ENCODE results near the gene WDR36. TPM values are rescaled to one million over a fixed set of nuclear protein-coding genes. Genes with fewer than 3 reads are reported as not detected.

The WDR36 gene
- total RNA-seq, 4 donors from 2014 or later: 3.6 to 16.2 (median 8.3) TPM

- no peaks in the 10 kb centered on the region for H3K9me3 ChIP-seq
- no peaks in the 10 kb centered on the region for H3K27me3 ChIP-seq
- DNase-seq: no peak
- intact Hi-C loops (cut with DNase I; ENCODE audit: low total_unique reads): no loop called here
- WGBS, 2 donors (ENCODE audit: low coverage in 1 of 2): 40 to 75% methylated on average over 5 of the region's 5 CpGs
- H3K4me3 ChIP-seq: no peak overlapping the region
- H3K4me1 ChIP-seq: no peaks in the 10 kb centered on the region
- in situ Hi-C loops (cut with MboI; ENCODE audit: low pct_ligation_motif_present in 1 of 4, low pct_unique_long_range_greater_than_20kb in 1 of 4, low sequenced_read_pairs in 3 of 4): no loop called here
- TF ChIP-seq POLR2AphosphoS5 (IDR thresholded peaks at IDR 0.05) (no peak), POLR2A (IDR thresholded peaks at IDR 0.05) (no peak), EP300 (IDR thresholded peaks at IDR 0.05; ENCODE audit: low read depth) (no peak), CTCF (IDR thresholded peaks at IDR 0.05) (no peak)
- no peak overlapping the region for H3K27ac ChIP-seq
- no peaks in the 10 kb centered on the region for H3K36me3 ChIP-seq
Measured at GRCh38 chr5:111143910-111144309, 51.8 kb downstream of the WDR36 start.

- WGBS, 2 donors (ENCODE audit: low coverage in 1 of 2): 50 to 54% methylated on average over 1 of the region's 1 CpG
- Histone ChIP-seq H3K4me3 (no peak overlapping the region), H3K36me3 (no peaks in the 10 kb centered on the region), H3K9me3 (no peaks in the 10 kb centered on the region), H3K4me1 (no peaks in the 10 kb centered on the region), H3K27ac (no peak overlapping the region), H3K27me3 (no peaks in the 10 kb centered on the region)
- no peak for TF ChIP-seq POLR2A (IDR thresholded peaks at IDR 0.05)
- TF ChIP-seq CTCF (IDR thresholded peaks at IDR 0.05): no peak
- TF ChIP-seq EP300 (IDR thresholded peaks at IDR 0.05; ENCODE audit: low read depth): no peak
- TF ChIP-seq POLR2AphosphoS5 (IDR thresholded peaks at IDR 0.05): no peak
- no peak for DNase-seq
- in situ Hi-C loops (cut with MboI; ENCODE audit: low pct_ligation_motif_present in 1 of 4, low pct_unique_long_range_greater_than_20kb in 1 of 4, low sequenced_read_pairs in 3 of 4) (no loop called here), intact Hi-C loops (cut with DNase I; ENCODE audit: low total_unique reads) (no loop called here)
Measured at GRCh38 chr5:111144352-111144930, 52.3 kb downstream of the WDR36 start.

DNA sequence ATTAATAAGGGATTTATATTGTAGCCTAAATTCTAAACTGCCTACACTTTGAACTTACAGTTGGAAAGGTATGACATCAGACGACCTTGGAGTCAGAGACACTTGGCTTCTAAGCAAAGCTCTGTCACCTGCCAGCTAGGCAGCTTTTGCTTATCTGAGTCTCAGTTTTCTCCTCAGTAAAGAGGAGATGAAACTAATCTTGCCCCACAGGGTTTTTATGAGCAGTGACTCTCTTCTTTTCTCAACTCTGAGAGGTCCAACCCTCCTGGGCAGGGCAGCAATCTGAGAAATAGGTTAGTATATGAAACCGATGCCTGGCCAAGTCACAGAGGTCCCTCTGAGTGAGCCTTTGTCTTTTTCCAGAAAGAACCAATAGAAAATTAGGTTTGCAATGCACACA is 53.9 kb downstream of the WDR36 start:
- DNase-seq: no peak
- intact Hi-C loops (cut with DNase I; ENCODE audit: low total_unique reads): no loop called here
- Histone ChIP-seq H3K4me3 (no peak overlapping the region), H3K27me3 (no peaks in the 10 kb centered on the region), H3K9me3 (no peaks in the 10 kb centered on the region), H3K27ac (no peak overlapping the region), H3K4me1 (no peaks in the 10 kb centered on the region), H3K36me3 (no peaks in the 10 kb centered on the region)
- TF ChIP-seq POLR2AphosphoS5 (IDR thresholded peaks at IDR 0.05): no peak
- 38 to 39% methylated on average over 2 of the region's 2 CpGs for WGBS, 2 donors (ENCODE audit: low coverage in 1 of 2)
- in situ Hi-C loops (cut with MboI; ENCODE audit: low pct_ligation_motif_present in 1 of 4, low pct_unique_long_range_greater_than_20kb in 1 of 4, low sequenced_read_pairs in 3 of 4): no loop called here

DNA sequence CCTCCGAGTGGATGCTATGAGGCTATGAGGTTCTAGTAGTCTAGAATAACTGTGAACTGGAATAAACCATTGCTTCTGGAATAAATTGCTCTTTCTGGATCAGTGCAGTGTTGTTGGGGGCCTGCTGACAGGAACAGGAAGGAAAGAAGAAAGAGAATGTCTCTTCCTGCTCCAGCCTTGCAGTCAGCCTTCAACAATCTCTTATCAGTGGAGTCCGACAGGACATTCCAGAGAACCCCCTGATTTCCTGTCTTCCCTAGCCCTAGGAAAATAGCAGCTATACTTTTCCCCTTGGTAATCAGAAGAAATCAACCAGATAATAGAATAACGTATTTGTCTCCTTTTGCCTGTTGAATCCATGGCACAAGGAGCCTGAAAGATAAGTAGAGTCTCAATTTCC is 55.4 kb downstream of the WDR36 start:
- H3K9me3 ChIP-seq: no peaks in the 10 kb centered on the region
- in situ Hi-C loops (cut with MboI; ENCODE audit: low pct_ligation_motif_present in 1 of 4, low pct_unique_long_range_greater_than_20kb in 1 of 4, low sequenced_read_pairs in 3 of 4) (no loop called here), intact Hi-C loops (cut with DNase I; ENCODE audit: low total_unique reads) (no loop called here)
- WGBS, 2 donors (ENCODE audit: low coverage in 1 of 2): 74 to 88% methylated on average over 3 of the region's 3 CpGs
- H3K4me3 ChIP-seq: no peak overlapping the region
- no peaks in the 10 kb centered on the region for H3K27me3 ChIP-seq
- TF ChIP-seq CTCF (IDR thresholded peaks at IDR 0.05): no peak
- TF ChIP-seq EP300 (IDR thresholded peaks at IDR 0.05; ENCODE audit: low read depth): no peak
- no peak for TF ChIP-seq POLR2AphosphoS5 (IDR thresholded peaks at IDR 0.05)
- TF ChIP-seq POLR2A (IDR thresholded peaks at IDR 0.05): no peak
- H3K27ac ChIP-seq: no peak overlapping the region
- DNase-seq: no peak
- H3K36me3 ChIP-seq: no peaks in the 10 kb centered on the region
- H3K4me1 ChIP-seq: no peaks in the 10 kb centered on the region

DNA sequence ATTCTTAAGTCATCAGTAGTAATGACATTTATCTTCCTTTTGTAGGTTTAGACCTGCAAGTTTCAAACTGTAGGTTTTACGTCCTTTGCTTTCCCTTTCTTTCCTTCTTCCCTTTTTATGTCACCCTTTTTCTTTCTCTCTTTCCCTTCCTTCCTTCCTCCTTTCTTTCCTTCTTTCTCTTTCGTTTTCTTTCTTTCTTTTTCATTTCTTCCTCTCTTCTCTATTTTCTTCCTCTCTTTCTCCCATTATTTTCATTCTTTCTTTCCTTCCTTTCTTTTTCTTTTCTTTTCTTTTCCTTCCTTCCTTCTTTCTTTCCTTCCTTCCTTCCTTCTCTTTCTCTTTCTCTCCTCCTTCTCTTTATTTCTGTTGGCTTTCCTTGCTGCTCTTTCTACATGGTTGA is 59.9 kb downstream of the WDR36 start:
- WGBS, 2 donors (ENCODE audit: low coverage in 1 of 2): 54 to 67% methylated on average over 1 to 2 of the region's 2 CpGs
- no peaks in the 10 kb centered on the region for H3K4me1 ChIP-seq
- in situ Hi-C loops (cut with MboI; ENCODE audit: low pct_ligation_motif_present in 1 of 4, low pct_unique_long_range_greater_than_20kb in 1 of 4, low sequenced_read_pairs in 3 of 4) (loop anchor here in 1 of 4 donors (10.0 kb wide), 1 partner anchor 993 kb away; no protein-coding TSS in a partner anchor), intact Hi-C loops (cut with DNase I; ENCODE audit: low total_unique reads) (no loop called here)
- no peak overlapping the region for H3K27ac ChIP-seq
- H3K27me3 ChIP-seq: no peaks in the 10 kb centered on the region
- no peak for TF ChIP-seq POLR2AphosphoS5 (IDR thresholded peaks at IDR 0.05)
- TF ChIP-seq EP300 (IDR thresholded peaks at IDR 0.05; ENCODE audit: low read depth): no peak
- no peak for TF ChIP-seq POLR2A (IDR thresholded peaks at IDR 0.05)
- TF ChIP-seq CTCF (IDR thresholded peaks at IDR 0.05): no peak
- H3K4me3 ChIP-seq: no peak overlapping the region
- H3K9me3 ChIP-seq: no peaks in the 10 kb centered on the region
- DNase-seq: no peak
- no peaks in the 10 kb centered on the region for H3K36me3 ChIP-seq
